NCI-H748 treated with DMSO at 0.1 percent for 48 hours (cell line): ENCODE results near the gene ITPR3.

Source experiments
- DNase-seq: peaks from one replicate; lab custom pipeline; 2025; lab: John Stamatoyannopoulos, UW

ITPR3 gene

DNA sequence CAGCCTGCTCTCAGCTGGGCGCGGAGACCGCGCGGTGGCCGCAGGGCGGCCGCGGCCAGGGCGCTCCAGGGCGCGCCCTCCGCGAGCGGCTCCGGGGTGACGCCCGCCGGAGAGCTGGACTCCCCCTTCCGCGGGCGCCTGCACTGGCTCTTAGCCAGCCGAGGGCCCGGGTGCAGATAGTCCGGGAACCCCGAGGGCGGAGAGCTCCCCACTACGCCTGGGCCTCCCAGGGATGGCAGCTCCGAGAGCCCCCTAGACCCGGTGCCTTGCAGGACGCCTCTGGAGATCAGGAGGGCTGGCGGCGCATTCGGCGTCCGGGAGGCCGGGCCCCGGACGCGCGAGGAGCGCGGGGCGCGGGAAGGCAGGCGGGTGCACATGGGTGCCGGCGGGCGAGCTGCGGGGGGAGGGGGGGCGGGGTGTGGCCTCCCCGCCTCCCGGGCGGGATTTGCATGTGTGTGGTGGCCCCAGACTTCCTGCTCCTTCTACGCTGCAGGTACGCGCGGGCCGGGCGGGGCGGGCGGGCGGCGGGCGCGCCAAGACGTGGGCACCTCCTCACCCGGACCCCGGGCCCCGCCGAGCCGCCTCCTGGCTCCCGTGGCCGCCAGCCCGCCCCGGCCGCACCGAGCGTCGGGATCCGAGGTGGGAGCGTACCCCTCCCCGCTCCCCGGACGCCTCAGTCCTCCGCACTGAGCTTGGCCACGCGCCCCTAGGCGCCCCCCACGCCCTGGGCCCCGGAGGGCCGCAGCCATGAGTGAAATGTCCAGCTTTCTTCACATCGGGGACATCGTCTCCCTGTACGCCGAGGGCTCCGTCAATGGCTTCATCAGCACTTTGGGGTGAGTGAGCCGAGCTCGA, at the start of gene ITPR3:
Gene ITPR3, plus strand, starts transcription at position 467 of the 855 bp plus-strand sequence. Its CDS starts 281 bp downstream, at position 748.
- peak; percentile 47 for DNase-seq

DNA sequence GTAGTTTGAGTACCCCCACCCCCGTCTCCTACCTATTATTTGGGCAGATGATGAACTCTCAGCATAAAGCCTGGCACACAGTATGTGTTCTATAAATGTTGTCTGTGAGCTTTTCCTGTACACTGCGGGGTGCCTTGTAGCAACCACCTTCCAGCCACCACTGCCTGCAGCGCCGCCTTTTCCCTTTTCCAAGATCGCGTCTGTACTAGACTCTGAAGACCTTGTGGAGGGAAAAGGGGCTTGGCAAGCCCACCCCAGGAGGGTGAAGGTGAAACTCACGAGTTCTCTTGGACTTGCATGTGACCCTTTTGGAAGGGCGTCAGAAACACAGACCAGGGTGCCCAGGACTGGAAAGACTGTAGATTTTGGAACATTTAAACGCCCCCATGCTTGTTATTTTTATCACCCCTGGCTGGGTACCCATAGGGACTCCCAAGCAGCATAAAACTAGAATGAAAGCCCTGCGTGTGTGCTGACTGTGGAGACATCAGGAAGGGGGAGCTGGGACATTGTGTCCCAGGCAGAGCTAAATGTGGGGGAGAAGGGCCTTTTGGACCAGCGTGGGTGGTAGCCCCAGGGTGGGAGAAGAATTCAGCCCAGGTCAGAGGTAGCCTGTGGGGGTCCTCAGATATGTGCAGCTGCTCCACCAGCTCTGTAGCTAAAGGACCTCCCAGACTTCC, 49.3 kb upstream of the ITPR3 start:
- DNase-seq: no peak

DNA sequence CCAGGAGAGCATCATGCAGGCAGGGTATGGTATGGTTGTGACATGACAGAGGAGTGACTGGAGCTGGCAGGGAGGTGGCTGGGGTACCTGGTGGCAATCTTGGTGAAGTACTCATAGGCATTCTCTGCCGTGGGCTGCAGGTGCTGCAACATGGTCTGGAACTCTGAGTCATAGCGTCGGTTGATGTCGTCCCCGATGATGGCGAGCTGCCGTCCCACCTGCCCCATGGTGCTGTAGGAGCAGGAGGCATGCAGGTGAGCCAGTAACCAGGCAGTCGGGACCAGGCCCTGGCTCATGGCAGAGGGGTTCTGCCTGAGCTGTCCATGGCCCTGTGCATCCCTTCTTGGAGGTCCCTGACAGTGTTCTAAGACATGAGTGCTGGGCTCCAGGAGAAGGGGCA, 45.9 kb upstream of the ITPR3 start:
- DNase-seq: no peak

DNA sequence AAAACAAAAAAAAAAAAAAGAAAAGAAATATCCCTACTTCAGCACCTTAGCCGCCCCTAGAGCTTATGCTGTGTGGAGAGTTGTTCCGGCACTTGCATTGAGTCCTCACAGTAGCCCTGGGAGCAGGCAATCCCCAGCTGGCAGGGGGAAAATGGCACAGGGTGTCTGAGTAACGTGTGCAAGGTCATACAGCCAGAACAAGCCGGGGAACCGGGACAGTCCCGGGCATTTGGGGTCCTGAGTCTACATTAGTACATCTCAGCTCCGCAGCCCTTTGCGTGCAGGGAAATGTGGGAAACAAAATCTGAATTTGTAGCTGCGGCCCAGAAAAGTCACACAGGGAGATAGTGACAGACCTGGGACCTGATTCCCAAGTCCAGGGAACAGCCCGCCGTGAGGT, 44.5 kb upstream of the ITPR3 start:
- no peak for DNase-seq

DNA sequence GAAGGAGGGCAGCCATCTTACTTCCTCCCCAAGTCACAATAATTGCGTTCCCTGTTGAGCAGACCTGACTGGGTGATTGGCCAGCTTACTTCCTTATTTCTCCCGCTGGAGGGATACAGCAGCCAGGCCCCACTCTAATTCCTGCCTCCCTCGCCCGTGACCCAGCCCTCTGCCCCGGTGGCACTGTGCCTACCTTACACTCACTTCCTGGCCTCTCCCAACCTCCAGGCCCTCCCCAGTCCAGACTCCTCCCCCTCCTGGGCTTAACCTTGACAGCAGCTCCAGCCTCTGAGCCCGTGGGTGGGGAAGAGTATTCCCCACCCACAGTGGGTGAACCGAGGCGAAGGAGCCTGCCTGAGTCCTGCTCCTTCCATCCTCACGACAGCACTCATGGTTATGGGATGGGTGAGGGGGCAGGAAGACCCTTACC, 44.0 kb upstream of the ITPR3 start:
- DNase-seq: no peak

DNA sequence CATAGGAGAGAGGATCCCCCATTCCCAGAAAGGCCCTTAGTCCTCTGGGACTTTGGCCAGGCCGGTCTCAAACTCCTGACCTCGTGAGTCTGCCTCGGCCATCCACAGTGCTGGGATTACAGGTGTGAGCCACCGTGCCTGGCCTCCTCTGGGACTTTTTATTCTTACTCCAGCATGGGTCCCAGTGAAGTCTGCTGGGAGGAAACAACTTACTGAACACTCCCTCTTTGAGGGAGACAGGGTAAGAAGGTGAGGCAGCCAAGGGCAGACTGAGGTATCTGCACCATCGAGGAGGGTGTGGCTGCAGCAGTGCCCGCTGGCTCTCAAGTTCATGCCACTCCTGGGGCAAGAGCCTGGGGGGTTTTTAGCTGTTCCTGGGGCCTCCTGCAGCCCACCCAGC, 43.4 kb upstream of the ITPR3 start:
- no peak for DNase-seq

DNA sequence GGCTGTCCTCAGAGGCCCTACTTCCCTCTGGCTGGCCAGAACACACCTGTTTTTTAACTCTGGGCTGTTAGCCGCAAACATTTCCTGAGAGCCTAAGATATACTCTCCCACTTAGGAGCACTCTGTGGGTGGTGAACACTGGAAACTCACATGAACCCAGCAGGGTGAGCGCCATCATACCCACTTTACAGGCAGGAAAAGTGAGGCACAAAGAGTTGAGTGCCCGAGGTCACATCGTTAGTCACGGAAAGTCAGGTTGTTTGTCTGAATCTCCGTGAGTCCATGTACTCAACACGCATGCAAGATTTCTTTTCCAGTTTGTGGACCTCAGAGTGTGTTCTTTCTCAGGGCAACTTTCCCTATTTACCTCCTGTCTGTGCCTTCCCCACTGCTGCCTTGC, 43.0 kb upstream of the ITPR3 start:
- DNase-seq: no peak

DNA sequence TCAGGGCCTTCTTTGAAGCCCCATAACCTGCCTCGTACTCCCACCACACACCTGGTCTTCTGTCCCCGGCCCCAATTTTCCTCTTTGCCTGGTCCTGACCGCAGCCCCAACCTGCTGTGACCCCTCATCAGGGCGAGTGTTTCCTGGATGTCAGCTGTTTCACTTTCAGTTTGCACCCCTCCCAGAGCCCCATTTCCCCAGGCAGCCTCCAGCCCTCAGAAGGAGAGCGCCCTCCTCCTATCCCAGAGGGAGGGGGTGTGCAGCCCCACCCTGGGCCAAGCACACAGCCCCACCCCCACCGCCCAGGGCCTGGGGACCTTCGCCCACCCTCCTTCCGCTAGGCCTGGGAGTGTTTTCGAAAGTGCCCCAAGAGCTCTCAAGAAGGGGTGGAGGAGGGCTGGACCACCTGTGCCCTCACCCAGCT, 42.5 kb upstream of the ITPR3 start:
- no peak for DNase-seq

DNA sequence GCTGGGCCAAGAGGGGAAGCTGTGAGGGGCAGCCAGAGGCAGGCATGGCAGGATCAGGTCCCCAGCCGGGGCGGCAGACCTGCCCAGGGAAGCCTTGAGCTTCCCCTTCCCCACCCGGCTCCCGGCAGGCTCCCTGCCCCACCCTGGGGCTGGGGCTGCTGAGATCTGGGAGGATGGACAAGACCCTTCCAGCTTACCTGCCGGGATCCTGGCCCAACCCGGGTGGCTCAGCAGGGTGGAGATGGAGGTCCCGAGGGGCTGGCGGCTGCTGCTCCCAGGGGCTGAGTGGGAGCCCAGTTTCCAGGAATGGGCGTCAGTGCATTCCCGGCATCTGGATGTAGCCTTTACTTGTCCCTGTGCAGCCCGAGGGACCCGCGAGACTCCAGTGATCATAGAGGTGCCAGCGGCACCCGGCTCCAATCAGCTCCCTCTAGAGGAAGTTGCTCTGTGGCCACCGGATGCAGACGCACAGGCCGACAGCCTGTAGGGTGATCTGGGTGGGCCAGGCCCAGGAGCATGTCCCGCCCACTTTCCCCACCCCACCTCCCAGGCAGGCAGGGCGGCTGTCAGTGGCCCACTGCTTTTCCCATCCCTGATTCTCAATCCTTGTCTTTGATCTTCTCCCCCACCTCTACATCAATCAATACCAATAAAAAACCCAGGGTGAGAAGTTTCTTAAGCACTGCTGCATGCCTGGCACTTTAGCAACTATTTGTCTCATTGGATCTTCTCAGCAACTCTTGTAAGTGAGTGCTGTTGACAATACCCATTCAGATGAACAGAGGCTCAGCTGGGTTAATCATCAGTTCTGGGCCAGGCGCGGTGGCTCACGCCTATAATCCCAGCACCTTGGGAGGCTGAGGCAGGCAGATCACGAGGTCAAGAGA, 41.1 kb upstream of the ITPR3 start, which contains the start of gene BAK1:
Gene BAK1, minus strand, starts transcription at position 449 of the 887 bp plus-strand sequence. CDS start 2,672 bp downstream, outside the sequence.
- peak; percentile 93 for DNase-seq

DNA sequence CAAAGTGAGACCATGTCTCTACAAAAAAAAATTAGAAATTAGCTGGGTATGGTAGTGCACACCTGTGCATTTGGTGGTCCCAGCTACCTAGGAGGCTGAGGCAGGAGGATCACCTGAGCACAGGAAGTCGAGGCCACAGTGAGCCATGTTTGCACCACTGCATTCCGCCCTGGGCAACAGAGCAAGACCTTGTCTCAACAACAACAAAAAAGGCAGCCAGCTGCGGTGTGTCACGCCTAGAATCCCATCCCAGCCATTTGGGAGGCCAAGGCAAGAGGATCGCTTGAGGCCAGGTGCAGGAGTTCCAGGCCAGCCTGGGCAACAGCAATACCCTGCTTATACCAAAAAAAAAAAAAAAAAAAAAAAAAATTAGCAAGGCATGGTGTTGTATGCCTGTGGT, 39.9 kb upstream of the ITPR3 start:
- no peak for DNase-seq

DNA sequence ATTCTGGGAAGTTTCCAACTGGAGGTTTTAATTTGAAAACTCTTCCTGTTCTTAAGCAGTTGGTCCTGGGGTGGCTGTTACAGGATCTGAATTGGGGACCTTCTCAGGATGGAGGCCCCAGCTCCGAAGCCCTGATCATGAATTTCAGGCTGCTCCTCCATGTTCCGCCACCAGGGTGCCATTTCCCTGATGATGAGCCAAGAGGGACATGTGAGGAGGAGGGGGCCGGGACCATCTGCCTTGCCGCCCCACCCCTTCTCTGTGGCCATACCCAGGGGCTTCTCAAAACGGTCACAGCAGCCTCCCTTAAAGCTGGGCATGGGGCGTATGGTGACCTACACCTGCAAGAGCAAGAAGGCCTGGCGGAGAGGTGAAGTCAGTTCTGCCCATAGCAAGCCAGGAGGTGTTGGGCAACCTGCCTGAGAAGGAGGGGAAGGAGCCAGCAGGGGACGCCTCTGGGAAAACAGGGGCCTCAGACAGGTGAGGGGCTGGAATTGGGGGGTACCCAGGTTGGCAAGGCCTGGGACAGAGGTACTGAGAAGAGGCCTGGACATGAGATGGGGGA, 37.4 kb upstream of the ITPR3 start:
- no peak for DNase-seq

DNA sequence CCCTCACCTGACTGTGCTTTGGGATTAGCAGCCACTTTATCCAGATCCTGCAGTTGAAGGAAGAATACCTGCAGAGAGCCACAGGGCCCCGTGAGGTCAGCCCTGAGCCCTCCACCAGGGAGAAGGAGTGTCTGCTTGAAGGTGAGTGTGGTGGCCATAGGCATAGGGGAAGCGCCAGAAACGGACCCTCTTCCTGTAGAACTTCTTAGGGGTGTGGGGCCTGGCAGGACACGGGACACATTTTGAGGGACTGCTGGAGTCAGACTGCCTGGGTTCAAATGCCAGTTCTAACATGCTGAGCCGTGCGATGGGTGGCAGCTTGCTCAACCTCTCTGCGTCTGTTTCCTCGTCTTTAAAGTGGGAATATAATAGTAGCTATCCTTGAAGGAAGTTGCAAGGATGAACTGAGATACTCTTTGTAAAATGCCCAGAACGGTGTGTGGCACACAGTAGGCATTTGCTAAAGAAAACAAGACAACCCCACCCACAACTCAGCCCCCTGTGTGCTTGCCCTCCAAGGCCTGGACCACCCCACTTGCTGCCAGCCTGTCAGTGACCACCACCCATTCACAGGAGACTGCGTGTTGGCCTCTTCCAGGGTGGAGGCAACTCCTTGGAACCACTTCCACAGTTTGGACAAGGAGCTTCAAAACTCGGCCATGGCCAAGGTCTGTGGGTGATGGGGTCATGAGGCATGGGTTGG, 36.3 kb upstream of the ITPR3 start:
- DNase-seq: no peak

DNA sequence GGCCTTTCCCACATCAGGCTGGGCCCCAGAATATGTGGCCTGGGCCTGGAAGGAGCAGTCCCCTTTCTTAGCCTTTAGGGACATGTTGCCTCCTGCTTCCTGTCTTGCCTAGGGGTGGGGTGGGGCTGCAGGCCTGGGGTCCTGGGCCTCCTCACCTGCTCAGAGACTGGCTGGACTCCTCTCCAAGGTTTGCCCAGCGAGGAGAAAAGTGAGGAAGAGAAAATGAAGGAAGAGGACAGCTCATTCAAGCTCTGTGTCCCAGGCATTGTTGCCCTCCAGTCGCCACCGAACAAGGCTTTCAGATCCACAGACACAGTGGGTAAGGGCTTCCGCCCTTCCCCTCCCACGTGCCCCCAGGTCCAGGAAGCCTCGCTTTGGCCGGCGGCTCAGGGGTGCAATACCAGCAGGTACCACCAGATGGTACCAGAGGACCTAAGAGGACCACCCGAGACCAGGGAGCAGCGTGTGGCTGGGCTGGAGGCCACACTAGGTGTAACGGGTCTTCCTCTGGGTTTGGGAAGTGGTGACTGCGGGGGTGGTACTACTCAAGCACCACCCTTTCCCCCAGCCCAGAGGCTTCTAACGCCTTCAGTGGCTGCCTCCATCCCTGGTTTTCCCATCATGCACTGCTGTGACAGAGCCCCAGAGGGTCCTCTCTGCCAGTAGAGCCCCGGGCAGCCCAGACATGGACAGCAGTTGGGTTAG, 35.6 kb upstream of the ITPR3 start:
- peak; percentile 64 for DNase-seq

DNA sequence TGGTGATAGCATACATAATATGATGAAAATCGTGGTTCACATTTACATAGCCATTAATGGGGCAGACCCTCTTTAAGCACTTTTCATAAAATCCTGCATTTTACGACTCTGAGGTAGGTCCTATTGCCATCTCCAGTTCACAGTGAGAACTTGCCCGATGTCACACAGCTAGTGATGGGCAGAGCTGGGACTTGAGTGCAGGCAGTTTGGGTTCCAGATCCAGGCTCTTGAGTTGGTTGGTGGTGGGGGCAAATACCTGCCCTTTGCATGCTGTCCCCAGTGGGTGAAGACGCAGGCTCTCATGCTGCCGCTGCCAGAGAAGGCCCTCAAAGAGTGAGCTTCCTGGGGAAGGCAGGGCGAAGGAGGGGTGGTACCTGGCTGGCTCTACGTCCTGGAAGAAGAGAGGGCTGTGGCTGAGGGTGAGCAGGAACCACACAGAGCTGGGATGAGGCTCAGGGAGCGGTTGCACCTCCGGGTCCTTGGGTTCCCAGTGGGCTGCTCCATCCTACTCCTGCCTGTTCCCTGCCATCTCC, 34.9 kb upstream of the ITPR3 start:
- no peak for DNase-seq

DNA sequence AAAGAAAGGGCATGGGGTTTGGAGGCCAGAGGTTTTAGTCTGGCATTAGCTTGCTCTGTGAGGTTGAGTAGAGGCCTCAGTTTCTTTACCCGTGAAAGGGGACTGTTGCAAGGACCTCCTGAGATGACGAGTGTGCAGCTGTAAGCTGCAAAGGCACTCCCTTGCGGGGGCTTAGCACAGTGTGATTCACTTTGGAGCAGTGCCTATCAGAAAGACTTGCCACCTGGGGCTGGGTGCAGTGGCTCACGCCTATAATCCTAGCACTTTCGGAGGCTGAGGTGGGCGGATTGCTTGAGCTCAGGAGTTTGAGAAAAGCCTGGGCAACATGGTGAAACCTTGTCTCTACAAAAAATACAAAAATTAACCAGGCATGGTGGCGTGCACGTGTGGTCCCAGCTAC, 33.6 kb upstream of the ITPR3 start:
- DNase-seq: no peak

DNA sequence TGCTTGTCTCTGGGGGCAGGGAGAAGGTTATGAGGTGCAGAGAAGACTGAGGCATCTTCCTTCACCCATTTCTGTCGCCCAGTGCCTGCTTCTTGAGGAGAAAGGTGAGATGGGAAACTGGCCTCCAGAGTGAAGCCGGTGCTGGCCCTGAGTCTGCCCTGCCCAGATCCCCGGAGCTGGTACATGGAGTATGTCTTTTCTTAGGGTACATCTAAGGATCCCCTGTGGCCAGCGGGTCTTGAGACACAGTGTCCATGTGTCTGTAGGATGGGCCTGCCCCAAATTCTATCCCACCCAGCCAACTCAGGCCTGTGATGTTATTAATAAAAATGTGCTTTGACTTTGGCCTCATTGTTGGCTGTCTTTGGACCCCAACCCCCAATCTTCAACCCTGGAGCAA, 32.2 kb upstream of the ITPR3 start:
- DNase-seq: no peak

DNA sequence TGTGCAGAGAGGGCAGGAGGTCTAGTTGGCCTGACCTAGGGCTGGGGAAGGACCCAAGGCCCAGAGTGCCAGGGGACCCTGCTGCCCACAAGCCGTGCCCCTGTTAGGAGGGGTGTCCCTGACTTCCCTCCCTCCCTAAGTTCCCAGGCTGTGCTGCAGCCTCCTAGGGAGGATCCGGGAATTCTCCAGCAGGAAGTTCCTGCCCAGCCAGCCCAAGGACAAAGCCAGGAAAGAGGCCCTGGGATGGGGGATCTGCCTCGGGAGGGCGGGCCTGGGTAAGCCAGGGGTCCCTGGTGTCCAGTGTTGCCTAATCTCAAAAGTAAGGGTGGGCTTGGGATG, 31.8 kb upstream of the ITPR3 start:
- no peak for DNase-seq

DNA sequence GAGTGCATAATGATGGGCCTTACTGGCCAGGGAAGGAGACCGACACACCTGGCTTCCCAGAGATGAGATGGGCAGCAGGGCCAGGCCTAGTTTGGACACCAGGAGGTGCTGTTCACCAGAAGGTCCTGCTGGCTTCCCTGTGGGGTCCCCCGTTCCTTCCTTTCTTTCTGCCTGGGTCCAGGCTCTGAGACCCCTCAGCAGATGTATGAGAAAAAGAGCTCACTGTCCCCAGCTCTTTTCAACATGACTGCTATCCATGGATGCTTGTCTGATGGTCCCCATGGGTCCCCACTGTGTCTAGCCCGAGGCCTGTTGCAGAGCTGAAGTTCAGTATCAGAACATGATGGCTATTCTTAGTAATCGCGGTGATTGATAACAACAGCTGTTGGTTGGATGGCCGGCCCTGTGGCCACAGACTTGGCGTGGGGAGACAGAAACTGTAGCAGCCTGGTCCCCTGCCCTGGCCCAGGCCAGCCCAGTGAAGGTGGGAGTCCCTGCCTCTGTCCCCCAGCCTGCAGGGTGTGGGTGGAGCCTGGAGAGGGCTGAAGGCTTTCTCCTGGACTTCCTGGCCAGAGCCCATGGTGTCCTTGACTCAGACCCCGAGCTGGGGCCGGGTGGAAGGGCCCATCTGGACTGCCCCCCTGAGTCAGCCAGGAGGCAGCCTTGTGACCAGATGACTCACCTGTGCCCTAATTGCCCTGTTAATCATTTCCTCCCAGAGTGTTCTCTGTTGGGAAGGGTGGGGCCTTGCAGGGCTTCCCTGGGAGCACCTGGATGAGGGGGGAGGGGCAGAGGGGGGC, 31.2 kb upstream of the ITPR3 start:
- DNase-seq: peak; percentile 42

DNA sequence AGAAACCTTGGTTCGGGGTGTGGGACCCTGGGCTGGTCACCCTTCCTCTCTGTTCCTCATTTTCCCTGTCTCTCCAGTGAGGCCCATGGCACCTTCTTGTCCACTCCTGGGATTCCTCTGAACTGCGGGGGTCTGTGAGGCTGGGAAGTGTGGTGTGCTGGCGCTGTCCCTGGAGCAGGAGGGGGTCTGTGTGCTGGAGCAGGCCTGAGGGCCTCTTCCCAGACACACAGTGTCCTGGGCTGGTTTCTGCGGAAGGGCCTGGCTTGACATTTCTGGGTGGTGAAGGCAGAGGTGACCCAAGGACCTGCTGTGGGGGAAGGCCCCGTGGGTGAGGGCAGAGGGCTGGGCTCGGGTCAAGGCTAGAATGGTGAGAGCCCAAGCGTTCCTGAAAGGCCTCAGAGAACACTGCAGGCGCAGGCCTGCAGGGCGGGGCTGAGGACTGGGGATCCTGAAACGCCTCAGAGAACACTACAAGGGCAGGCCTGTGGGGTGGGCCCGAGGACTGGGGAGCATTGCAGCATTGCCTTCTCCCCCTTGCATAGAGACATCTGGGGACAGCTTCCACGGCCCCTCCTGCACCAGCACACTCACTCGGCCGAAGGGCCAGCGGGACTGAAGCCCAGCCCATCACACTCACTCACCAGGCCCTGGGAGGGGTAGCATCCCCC, 30.5 kb upstream of the ITPR3 start:
- no peak for DNase-seq
